ENCODE measurements around the gene SLC2A2.
A peak's percentile ranks its signal among the peaks of the same experiment; 100 is the strongest.

DNA sequence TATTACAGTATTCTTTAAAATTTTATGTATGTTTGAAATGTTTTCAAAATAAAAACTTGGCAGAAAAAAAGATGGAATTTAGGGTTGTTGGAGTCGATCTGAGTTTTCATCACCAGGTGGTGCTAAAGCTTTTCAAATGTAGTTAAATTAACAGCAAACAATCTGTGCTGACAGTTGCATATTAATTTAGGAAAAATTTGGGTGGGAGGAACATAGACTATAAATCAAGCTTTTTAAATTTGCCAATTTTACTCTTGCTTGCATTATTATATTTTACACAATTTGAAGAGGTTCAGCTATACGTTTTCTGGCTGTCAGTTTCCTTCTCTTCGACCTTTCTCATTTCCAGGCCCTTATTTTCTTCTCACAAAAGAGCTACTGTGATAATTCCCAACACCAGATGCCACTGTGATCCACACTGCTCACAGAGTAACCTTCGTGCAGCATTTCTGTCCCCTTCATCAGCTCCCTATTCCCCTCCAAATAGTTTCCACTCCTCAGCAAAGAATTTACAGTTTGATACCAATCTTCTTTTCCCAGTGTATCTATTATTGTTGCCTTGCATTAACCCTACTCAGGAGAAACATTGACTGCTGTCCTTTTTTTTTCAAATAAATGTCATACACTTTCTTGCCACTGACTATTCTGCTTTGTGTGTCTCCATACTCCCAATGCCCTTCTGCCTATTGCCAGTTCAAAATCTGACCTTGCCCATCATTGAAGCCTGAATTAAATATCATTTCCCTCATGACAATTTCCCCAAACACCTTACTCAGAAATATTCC, 64.7 kb downstream of the SLC2A2 start:
- TF ChIP-seq, protein P1, sequence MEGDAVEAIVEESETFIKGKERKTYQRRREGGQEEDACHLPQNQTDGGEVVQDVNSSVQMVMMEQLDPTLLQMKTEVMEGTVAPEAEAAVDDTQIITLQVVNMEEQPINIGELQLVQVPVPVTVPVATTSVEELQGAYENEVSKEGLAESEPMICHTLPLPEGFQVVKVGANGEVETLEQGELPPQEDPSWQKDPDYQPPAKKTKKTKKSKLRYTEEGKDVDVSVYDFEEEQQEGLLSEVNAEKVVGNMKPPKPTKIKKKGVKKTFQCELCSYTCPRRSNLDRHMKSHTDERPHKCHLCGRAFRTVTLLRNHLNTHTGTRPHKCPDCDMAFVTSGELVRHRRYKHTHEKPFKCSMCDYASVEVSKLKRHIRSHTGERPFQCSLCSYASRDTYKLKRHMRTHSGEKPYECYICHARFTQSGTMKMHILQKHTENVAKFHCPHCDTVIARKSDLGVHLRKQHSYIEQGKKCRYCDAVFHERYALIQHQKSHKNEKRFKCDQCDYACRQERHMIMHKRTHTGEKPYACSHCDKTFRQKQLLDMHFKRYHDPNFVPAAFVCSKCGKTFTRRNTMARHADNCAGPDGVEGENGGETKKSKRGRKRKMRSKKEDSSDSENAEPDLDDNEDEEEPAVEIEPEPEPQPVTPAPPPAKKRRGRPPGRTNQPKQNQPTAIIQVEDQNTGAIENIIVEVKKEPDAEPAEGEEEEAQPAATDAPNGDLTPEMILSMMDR (IDR thresholded peaks at IDR 0.05; ENCODE audit: poor library complexity) = peak; percentile 86
- TF ChIP-seq EZH2 (IDR thresholded peaks at IDR 0.05; ENCODE audit: borderline replicate concordance) = no peak
